Panc1 (cell line): ENCODE data around the gene EHD3. TPM values are rescaled to one million over a fixed set of nuclear protein-coding genes. Genes with fewer than 3 reads are reported as not detected.

Source experiments
- ATAC-seq: fragments of 200-7000 bp; cut with Tn5 transposase; 2 replicates; pipeline ENCODE4 v1.9.1; 2020; ENCODE audit warnings: mild to moderate bottlenecking, moderate library complexity
- BruUV-seq: library from RNA; stranded (reverse); fragments of 400-500 nt; replicated peaks from 2 replicates; lab custom pipeline; 2021; lab: Mats Ljungman, UMichigan
- CTCF ChIA-PET: fragments of 300-600 bp; sonication (Branson Sonifier 250); formaldehyde crosslinking; loops from one replicate; lab custom pipeline; 2022; ENCODE audit warnings: antibody characterized with exemption; lab: Charles Lee
- POLR2A ChIA-PET: fragments of 300-600 bp; sonication (Branson Sonifier 250); formaldehyde crosslinking; loops from one replicate; lab custom pipeline; 2022; ENCODE audit warnings: antibody characterized with exemption; lab: Charles Lee
- DNase-seq: peaks from one replicate; pipeline ENCODE4 v3.0.0-alpha.2; 2010; ENCODE audit warnings: low read depth, low spot score
- H3K27ac ChIP-seq: 2 replicates; pipeline ENCODE4 v1.5.1; 2011; ENCODE audit warnings: mild to moderate bottlenecking, low read length, inconsistent platforms
- H3K27me3 ChIP-seq: fragments of 200-500 bp; sonication (Bioruptor generic); 2 replicates; pipeline ENCODE4 v1.6.0; 2014; ENCODE audit warnings: low read length, inconsistent platforms; ENCODE audit not compliant: control insufficient read depth, insufficient read depth
- H3K36me3 ChIP-seq: fragments of 200-500 bp; sonication (Bioruptor generic); 2 replicates; pipeline ENCODE4 v1.5.1; 2014; ENCODE audit warnings: inconsistent platforms, mild to moderate bottlenecking, low read length, moderate library complexity; ENCODE audit not compliant: control insufficient read depth, insufficient read depth
- H3K4me1 ChIP-seq: 2 replicates; pipeline ENCODE4 v1.5.1; 2011; ENCODE audit warnings: inconsistent platforms, mild to moderate bottlenecking, low read length, moderate library complexity; ENCODE audit not compliant: control insufficient read depth, insufficient read depth
- H3K4me3 ChIP-seq, 2 experiments: 2 replicates each; pipeline ENCODE4 v1.5.1; 2011 to 2012; ENCODE audit warnings: low read depth in 2 of 2, low read length in 2 of 2, mild to moderate bottlenecking in 2 of 2, inconsistent platforms in 1 of 2, moderate library complexity in 1 of 2
- H3K9me3 ChIP-seq: fragments of 200-500 bp; sonication (Bioruptor generic); 2 replicates; pipeline ENCODE4 v1.5.1; 2014; ENCODE audit warnings: low read depth, mild to moderate bottlenecking, inconsistent platforms, low read length, moderate library complexity; ENCODE audit not compliant: control insufficient read depth, insufficient read depth
- CTCF ChIP-seq: fragments of 450-650 bp; IDR thresholded peaks from 2 replicates; pipeline ENCODE4 v1.5.1; 2017; ENCODE audit warnings: mild to moderate bottlenecking
- POLR2AphosphoS5 ChIP-seq: IDR thresholded peaks from 2 replicates; pipeline ENCODE4 v1.6.1; 2012; ENCODE audit warnings: mild to moderate bottlenecking, low read depth, low read length, moderate library complexity
- REST ChIP-seq, 2 experiments: IDR thresholded peaks; 2 replicates each; pipeline ENCODE4 v1.6.1; 2011 to 2012; ENCODE audit warnings: low read depth in 2 of 2, control low read depth in 1 of 2, low read length in 1 of 2, mild to moderate bottlenecking in 1 of 2, moderate library complexity in 1 of 2; ENCODE audit not compliant: insufficient read depth in 1 of 2
- SIN3A ChIP-seq: IDR thresholded peaks from 2 replicates; pipeline ENCODE4 v1.6.1; 2012; ENCODE audit warnings: low read depth, mild to moderate bottlenecking, low read length, moderate library complexity, borderline replicate concordance; ENCODE audit not compliant: insufficient read depth
- TCF7L2 ChIP-seq: IDR thresholded peaks from 2 replicates; pipeline ENCODE4 v1.6.1; 2011; ENCODE audit warnings: mild to moderate bottlenecking, low read depth, low read length, inconsistent platforms
- in situ Hi-C: cut with HindIII; loops from 2 replicates; pipeline ENCODE4 v1.10.0; 2016; ENCODE audit warnings: low sequenced_read_pairs, low pct_unique_long_range_greater_than_20kb
- intact Hi-C: fragments of 100-400 bp; cut with micrococcal nuclease; formaldehyde crosslinking; loops from one replicate; pipeline ENCODE4 v1.10.0; 2022; ENCODE audit not compliant: unreplicated experiment
- total RNA-seq: library from RNA; stranded (reverse); gene quantifications from one replicate; pipeline ENCODE4 v1.2.1, GENCODE V29; 2021; ENCODE audit not compliant: unreplicated experiment

Gene EHD3
- total RNA-seq, 1 experiment from 2014 or later = 2.6 TPM

GRCh38 chr2:31213601-31214443 lies 20.1 kb upstream of the EHD3 start:
- H3K4me3 ChIP-seq = no peak overlapping the region
- H3K9me3 ChIP-seq = no peaks in the 10 kb centered on the region
- no TSS peak for BruUV-seq
- CTCF ChIA-PET = no interaction called here
- H3K36me3 ChIP-seq = no peaks in the 10 kb centered on the region
- no peak for TF ChIP-seq REST (IDR thresholded peaks at IDR 0.05; ENCODE audit: insufficient read depth in 1 of 2, low read depth in 2 of 2, low read length in 1 of 2)
- TF ChIP-seq POLR2AphosphoS5 = no peak
- ATAC-seq = no peak
- no peak overlapping the region for H3K27ac ChIP-seq
- POLR2A ChIA-PET = no interaction called here
- no peak for DNase-seq
- H3K27me3 ChIP-seq = no peaks in the 10 kb centered on the region; the same call in 1 of the 2 replicates
- no peaks in the 10 kb centered on the region for H3K4me1 ChIP-seq
- intact Hi-C loops = no loop called here
- in situ Hi-C loops = no loop called here

GRCh38 chr2:31214444-31214915 lies 19.5 kb upstream of the EHD3 start:
- in situ Hi-C loops = no loop called here
- BruUV-seq = no TSS peak
- no peaks in the 10 kb centered on the region for H3K4me1 ChIP-seq
- peaks cover 5% of the 10 kb centered on the region for H3K27me3 ChIP-seq
- TF ChIP-seq REST (IDR thresholded peaks at IDR 0.05; ENCODE audit: insufficient read depth in 1 of 2, low read depth in 2 of 2, low read length in 1 of 2) (no peak), TCF7L2 (no peak), CTCF (no peak), POLR2AphosphoS5 (no peak), SIN3A (no peak)
- ChIA-PET POLR2A (no interaction called here), CTCF (no interaction called here)
- no peaks in the 10 kb centered on the region for H3K36me3 ChIP-seq
- H3K27ac ChIP-seq = no peak overlapping the region
- intact Hi-C loops = no loop called here
- H3K4me3 ChIP-seq = no peak overlapping the region
- ATAC-seq (no peak), DNase-seq (no peak)
- no peaks in the 10 kb centered on the region for H3K9me3 ChIP-seq
